Measurements from ENCODE around the gene FKBP8. TPM values are rescaled to one million over a fixed set of nuclear protein-coding genes. Genes with fewer than 3 reads are reported as not detected.
"Not testable (repeated sequence)": the region's sequence is repeated elsewhere in the genome, so short reads cannot be mapped to it uniquely, and the experiment has no call there.

Gene FKBP8
- total RNA-seq, 1 experiment from 2014 or later, result 145 TPM

DNA sequence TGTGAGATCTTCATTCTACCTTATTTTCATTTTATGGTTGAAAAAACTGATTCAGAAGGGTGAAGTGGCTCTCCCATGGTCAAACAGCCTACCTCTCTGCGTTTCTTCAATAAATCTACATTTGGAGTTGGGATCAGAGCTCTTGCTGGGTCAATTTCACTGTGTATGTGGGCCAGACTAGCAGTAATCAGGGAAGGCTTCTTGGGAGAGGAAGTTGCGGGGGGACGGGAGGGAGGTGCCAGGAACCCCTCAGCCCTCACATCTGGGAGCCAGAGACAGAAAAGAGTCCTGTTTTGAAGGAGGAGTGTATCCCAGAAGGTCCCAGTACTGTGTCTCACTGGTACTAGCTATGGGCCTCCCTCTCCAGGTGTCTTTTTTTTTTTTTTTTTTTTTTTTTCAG, 15.2 kb upstream of the FKBP8 start:
- DNase-seq (ENCODE audit: low spot score), result no peak

DNA sequence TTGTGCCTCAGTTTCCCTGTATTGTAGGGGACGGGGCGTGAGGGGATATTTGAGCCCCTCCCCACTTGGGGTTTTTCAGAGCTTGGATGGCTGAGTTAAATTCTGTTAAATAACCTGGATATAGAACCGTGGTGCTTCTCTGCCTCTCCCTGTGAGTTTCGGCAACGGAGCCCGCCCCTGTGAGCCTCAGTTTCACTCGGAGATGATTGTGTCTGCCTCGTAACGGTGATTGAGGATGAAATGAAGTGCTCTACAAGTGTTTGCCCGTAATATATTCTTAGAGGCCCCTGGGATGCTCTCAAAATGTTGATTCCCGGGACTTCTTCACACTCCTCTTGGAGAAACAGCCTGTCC, 14.8 kb upstream of the FKBP8 start:
- no peak for DNase-seq (ENCODE audit: low spot score)

DNA sequence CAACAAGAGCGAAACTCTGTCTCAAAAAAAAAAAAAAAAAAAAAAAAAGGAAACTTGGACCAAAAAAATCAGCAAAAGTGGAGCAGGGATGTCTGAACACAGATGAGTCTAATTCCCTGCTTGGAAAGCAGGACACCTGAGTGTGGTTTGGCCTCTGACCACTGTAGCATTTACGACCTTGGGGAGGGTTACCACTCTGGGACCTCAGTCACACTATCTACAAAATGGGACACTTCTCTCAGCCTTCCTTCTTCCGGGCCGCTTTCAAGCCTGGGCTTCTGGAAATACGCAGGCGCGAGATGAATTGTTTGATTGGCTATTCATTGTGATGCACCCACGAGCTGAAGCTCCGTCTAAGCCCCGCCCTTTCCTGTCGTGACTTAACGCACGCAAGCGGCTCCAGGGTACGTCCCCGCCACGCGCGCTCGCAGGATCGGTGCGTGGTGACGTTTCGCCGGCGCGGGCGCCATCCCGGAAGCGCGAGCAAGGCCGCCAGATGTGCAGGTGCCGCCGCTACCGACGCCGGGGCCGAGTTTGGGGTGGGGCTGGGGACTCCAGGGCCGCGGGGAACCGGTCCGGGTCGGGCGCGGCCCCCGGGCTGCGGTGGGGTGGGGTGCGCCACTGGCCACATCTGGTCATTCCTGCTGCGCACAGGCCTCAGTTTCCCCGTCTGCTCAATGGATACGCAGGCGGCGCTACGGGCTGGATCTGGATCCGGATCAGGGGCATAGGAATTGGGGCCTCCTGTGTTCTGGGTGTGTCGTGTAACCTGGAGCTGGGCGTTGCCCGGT, 14.2 kb upstream of the FKBP8 start, which contains the start of gene KXD1:
Gene KXD1 (plus strand): TSS at position 460 of the 791 bp plus-strand sequence. CDS start 4,187 bp downstream, outside the sequence.
- DNase-seq (ENCODE audit: low spot score), result peak; percentile 99

DNA sequence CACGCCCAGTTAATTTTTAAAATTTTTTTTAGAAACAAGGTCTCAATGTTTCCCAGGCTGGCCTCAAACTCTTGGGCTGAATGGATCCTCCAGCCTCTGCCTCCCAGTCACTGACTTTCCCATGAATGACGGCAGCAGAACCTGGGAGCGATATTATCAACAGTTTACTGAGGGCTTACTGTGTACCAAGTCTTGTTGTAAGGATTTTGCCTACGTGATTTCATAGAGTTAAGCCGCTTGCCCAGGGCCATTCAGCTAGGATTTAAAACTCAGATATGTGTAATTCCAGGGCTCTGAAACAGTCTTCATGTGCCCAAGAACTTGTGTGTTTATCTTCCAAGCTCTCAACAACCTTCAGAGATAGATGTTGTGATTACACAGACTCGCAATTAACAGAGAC, 8.3 kb upstream of the FKBP8 start:
- no peak for DNase-seq (ENCODE audit: low spot score)

DNA sequence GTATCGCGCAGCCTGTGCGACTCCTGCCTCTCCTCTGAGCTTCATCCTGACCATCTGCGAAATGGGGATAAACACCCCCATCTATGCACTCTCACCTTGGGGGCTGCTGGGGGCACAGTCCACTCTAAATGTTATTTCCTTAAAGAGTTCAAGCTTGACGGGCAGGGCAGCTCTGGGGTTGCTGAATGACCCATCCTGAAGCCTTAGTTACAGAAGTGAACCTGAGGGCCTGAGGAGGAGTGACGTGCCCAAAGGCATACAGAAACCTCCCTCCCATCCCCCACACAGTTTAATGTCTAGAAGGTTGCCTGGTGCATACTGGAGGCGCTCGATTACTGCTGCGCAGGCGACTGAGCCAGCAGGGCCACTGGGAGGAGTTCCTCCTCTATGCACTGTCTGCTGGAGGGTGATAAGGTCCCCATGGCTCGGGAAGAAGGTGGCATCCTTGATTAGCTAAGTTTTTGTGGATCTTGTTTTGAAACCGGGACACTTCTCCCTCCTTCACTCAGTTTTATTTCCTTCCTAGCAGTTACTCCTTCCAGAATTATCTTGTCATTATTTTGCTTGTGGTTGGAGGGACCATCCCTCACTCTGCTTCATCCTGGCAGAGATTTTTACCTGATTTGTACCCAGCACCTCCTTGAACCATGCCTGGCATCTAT, 572 bp upstream of the FKBP8 start:
- DNase-seq (ENCODE audit: low spot score), result peak; percentile 56

DNA sequence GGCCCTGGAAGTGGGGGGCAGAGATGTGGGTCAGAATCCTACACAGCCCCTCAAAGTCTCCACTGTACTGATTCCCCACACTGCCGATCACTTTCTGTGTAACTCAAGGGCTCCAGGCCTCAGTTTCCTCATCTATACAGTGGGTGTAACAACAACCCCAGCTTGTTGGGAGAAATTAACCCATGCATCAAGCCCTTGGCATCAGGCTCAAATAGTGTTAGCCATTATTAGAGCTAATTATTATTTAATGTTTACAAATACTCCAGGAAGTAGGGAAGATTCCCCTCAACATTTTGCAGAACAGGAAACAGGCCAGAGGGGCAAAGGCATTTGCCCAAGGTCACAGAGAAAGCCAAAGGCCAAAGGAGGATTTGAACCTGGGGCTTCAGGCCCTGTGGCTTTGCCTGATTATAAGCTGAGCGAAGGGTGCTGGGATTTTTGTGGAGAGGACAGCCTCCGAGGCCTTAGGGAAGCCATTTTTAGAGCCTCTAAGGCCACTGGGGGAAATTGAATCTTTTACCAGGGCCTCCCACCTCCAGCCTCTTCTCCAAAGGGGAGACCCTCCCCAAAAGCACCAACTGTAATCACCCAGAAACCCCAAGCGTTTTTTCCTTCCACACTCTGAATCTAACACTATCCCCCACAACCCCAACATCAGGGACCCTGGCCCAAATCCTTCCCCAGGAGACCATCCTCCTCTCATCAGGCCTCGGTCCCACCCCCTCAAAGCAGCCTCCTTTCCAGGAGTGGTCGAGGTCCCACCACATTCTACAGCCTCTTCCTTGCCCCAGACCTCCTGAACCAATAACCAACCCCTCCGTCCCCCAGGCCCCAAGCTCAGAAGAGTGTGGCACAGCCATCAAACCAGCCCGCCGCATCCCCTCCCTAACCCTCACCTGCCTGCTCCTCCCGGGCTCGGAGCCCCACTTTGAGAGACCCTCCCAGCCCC, 1.1 kb downstream of the FKBP8 start:
- no peak for DNase-seq (ENCODE audit: low spot score)

DNA sequence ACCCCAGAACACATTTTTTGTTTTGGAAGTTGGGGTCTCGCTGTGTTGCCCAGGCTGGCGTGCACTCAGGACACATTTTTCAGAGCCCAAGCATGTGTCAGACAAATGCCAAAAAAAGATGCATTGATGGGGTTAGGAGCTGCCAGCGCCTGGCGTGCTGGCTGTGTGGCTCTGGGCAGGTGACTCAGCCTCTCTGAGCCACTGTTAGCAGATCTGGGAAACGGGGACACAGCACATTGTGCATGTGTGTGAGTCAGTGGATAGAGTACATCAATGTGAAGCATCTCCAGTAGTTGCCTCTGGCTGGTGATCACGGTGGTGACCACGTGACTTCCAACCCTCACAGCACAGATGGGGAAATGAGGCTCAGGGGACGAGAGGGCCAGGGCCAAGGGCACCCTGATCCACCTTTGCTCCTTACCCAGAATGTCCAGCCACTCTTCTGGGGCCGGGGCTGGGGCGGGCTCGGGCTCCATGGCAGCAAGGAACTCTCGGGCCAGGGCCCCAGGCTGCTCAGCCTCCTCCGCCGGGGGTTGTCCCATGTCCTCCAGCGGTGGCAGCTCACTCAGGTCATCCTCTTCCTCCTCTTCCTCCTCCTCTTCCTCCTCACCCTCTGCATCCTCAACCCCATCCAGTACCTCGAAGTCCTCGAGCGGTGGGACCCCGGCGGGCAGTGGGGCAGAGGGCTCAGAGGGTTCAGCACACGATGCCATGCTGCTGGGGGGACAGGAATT, 1.9 kb downstream of the FKBP8 start:
- no peak for DNase-seq (ENCODE audit: low spot score)

DNA sequence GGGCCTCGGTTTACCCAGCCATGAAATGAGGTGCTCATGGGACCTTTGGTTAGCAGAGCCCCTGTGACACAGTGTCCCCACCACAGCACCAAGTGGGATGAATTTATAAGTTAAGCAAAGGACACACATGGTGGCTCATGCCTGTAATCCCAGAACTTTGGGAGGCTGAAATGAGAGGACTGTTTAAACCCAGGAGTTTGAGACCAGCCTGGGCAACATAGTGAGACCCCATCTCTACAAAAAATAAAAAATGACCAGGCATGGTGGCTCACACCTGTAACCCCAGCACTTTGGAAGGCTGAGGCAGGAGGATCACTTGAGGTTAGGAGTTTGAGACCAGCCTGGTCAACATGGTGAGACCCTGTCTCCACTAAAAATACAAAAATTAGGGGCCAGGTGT, 3.2 kb downstream of the FKBP8 start:
- not testable (repeated sequence) for DNase-seq (ENCODE audit: low spot score)

DNA sequence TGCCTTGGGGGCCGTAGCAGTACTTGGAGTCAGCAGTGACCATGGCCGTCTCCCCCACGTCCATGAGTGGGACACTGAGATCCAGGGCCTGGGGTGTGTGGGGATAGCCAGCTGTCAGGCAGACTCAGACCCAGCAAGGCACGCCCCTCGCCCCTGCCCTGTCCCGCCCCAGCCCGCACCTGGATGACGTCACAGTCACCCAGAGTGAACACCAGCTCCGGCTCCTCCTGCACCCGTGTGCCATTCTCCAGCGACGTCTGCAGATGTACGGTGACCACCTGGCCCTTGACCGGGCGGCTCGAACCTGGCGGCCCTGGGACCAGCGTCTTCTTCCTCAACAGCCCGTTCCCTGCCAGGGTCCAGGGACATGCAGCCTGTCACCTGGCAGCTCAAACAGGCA, 4.0 kb downstream of the FKBP8 start:
- DNase-seq (ENCODE audit: low spot score), result no peak

DNA sequence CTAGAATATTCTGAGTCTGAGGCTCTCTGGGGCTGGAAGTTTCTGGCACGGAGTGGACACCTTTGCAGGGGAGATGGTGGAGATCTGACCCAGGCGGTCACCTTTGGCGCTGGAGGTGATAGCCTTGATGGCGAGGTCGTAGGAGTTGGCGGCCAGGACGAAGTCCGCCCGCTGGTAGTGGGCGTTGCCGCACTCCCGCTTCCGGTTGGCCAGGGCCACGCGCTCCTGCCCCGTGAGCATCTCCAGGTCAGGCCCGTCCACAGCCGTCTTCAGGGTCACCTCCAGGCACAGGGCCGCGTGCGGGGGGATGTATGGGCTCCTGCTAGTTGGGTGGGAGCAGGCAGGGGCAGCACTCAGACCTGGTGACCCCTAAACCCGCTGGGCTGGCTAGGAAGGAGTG, 5.3 kb downstream of the FKBP8 start:
- DNase-seq (ENCODE audit: low spot score), result no peak

DNA sequence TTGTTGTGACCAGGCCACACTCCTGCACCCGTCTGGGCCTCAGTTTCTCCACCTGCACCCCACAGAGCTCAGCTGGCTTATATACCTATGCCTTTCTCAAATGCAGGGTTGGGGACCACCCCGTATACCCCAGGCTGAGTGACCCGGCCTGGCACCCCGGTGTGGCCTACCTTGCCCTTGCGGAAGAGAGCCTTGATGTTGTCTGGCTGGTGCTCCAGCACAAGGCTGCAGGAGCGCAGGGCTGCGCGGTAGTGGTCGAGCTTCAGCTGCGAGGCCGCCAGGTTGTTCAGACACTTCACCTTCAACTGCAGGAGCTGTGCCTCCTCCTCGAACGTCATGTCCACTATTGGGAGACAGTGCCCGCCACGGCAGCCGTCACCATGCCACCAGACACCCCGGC, 5.9 kb downstream of the FKBP8 start:
- no peak for DNase-seq (ENCODE audit: low spot score)

DNA sequence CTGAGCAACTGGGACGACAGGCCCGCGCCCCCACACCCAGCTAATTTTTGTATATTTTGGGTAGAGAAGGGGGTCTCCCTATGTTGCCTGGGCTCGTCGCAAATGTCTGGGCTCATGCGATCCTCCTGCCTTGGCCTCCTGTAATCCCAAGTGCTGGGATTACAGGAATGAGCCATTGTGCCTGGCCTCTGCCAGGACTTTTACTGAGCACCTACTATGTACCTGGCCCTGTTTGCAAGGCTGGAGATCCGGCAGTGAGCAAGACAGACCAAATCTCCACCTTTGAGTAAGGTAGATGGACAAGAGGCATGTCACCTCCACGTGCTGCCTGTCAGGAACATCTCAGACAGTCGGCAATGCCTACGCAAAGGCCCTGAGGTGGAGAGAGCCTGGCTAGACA, 6.9 kb downstream of the FKBP8 start:
- DNase-seq (ENCODE audit: low spot score), result no peak

DNA sequence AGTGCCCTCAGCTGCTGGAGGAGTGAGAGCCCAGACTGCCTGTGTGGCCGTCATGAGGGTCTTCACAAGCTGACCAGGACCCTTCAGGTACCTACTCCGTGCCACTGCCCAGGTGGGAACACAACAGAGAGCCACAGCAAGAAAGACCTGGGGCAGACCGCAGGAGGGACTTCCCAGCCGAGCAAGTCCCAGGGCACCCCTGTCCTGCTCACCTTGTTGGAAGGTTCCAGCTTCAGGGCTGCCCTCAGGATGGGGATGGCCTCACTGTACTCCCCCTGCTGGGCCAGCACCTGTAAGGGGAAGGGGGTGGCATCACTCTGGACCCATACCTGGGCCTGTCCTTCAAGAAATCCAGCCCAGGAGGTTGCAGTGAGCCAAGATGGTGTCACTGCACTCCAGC, 10.3 kb downstream of the FKBP8 start:
- no peak for DNase-seq (ENCODE audit: low spot score)

DNA sequence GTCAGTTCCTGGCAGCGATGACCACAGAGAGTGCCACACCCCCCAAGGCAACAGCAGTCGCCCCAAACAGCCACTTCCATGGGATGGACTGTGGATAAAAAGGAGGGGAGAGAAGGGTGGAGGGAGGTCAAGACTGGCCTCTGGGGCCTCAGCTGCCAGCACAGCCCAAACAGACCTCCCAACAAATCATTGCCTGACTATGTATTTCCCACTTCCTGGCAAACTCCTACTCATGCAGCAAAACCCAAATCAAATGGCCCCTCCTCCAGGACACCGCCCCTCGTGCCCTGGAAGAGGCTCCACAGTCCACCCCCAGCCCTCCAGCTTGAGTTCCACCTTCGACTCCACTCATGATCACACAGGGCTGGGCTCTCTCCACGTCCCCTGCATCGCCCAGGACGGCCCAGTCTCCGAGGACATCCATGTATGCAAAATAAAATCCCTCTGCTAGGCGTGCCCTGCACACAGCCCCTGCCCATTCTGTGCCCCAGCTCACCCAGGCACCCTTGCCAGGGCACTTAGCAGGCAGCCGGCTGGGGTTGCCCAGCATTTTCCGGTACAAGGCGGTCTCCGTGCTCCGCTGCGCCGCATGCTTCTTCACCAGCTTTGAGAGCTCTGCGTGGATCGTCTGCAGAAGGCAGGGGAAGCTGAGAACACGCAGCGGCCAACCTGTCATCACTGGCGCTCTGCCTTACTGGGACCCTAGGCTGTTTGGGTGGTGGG, 11.0 kb downstream of the FKBP8 start:
- DNase-seq (ENCODE audit: low spot score), result no peak

DNA sequence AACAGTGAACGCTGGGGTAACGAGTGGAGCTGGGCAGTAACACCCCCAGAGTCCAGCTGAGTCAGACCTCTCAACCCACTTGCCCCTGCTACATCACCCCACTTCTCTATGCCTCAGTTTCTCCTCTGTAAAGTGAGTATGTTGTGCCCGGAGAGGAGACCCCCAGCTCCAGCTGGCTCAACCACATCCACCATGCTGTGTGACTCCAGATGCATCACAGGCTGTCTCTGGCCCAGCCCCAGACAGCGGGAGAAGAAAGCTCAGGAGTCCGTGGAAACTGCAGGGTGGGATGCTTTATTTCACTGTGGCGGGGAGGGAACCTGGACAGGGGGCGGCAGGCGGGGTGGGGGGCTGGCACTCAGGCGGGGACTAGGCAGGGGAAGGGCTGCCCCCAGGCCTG, 11.9 kb downstream of the FKBP8 start:
- DNase-seq (ENCODE audit: low spot score), result no peak

DNA sequence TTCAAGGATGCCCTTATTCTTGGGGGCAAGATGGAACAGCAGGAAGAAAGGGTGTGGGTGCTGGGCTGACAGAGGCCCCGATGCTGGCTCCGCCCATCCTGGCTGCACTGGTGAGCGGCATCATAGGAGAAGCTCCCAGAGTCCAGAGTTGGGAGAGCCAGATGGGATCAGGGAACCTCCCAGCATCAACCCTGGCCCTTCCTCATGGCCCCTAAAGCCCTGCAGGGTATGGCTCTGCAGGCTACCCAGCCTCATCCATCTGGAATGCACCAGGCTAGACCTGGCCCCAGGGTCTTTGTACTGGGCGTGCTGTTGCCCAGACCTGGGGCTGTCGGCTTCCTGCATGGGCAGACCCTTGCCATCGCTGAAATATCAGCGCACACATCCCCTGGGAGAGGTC, 13.6 kb downstream of the FKBP8 start:
- DNase-seq (ENCODE audit: low spot score), result no peak

DNA sequence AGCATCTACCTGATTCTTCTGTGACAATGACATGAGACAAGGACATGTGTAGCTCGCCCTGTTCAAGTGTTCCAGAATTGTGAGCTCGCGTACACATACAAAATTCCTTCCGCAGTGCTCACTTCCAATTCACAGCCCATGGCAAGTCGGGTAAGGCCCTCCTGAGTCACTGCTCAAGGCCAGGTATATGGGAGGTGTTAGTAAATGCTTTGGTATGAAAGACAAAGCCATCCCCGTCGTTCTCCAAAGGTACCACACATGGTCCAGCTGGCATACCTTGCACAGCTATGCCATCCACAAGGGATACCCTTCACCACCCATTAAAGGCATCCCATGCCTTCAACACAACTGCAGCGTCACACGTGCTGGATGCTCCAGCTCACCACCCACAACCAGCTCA, 17.1 kb downstream of the FKBP8 start:
- DNase-seq (ENCODE audit: low spot score), result no peak

DNA sequence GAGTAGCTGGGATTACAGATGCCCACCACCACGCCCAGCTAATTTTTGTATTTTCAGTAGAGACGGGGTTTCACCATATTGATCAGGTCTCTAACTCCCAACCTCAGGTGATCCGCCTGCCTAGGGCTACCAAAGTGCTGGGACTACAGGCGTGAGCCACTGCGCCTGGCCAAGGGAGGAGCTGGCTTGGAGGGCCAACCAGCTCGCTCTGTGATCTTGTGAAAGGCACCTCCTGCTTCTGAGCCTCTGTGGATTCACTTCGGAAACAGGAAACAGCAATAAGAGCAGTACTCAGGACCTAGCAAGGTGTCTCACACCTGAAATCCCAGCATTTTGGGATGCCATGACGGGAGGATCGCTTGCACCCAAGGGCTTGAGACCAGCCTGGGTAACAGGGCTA, 19.5 kb downstream of the FKBP8 start:
- DNase-seq (ENCODE audit: low spot score), result no peak

DNA sequence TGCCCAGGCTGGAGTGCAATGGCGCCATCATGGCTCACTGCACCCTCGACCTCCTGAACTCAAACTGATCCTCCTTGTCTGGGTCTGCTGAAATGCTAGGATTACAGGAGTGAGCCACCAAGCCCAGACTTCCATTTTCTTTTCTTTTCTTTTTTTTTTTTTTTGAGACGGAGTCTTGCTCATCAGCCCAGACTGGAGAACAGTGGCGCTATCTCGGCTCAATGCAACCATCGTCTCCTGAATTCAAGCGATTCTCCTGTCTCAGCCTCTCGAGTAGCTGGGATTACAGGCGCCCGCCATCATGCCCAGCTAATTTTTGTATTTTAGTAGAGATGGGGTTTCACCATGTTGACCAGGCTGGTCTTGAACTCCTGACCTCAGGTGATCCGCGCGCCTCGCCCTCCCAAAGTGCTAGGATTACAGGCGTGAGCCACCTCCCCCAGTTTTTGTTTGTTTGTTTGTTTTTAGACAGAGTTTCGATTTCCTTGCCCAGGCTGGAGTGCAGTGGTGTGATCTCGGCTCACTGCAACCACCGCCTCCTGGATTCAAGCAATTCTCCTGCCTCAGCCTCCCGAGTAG, 20.4 kb downstream of the FKBP8 start:
- DNase-seq (ENCODE audit: low spot score), result not testable (repeated sequence)

DNA sequence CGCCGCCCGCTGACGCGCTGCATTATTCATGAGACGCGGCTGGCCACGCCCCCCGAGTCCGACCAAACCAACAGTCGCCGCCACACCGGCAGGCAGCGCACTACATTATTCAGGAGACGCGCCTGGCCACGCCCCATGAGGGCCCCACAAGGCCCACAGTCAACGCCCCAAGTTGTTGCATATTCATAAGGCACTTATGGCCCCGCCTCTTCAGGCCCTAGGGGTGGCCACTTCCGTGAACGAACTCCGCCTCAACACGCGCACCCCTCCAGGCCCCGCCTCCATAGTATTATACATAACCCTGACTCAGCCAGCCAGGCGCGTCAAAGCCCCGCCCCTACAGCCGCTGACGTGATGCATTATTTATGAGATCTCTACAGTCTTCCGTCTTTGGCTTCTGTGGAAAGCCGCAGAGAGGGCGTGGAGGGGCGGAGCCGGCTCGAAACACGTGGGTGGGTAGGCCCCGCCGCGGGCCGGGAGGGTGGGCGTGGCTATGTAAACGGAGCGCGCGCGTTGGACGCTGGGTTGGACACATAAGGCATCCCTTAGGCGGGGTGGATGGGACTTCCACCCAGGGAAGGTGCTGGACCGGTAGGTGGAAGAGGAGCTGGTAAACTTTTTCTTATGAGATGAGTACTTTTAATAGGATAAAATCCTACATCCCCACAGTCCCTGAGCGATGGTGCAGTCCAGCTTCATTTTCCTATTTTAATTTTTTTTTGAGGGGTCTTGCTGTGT, 21.1 kb downstream of the FKBP8 start:
- DNase-seq (ENCODE audit: low spot score), result peak; percentile 100
